GM21723 (cell line): ENCODE measurements around the gene RAD51B.
"Not testable (repeated sequence)": the region's sequence is repeated elsewhere in the genome, so short reads cannot be mapped to it uniquely, and the experiment has no call there.

ENCODE experiments used
- ATAC-seq: cut with Tn5 transposase; IDR thresholded peaks from one replicate; pipeline ENCODE4 v1.9.1; 2021; ENCODE audit warnings: mild to moderate bottlenecking, moderate library complexity; ENCODE audit not compliant: unreplicated experiment

The RAD51B gene

DNA sequence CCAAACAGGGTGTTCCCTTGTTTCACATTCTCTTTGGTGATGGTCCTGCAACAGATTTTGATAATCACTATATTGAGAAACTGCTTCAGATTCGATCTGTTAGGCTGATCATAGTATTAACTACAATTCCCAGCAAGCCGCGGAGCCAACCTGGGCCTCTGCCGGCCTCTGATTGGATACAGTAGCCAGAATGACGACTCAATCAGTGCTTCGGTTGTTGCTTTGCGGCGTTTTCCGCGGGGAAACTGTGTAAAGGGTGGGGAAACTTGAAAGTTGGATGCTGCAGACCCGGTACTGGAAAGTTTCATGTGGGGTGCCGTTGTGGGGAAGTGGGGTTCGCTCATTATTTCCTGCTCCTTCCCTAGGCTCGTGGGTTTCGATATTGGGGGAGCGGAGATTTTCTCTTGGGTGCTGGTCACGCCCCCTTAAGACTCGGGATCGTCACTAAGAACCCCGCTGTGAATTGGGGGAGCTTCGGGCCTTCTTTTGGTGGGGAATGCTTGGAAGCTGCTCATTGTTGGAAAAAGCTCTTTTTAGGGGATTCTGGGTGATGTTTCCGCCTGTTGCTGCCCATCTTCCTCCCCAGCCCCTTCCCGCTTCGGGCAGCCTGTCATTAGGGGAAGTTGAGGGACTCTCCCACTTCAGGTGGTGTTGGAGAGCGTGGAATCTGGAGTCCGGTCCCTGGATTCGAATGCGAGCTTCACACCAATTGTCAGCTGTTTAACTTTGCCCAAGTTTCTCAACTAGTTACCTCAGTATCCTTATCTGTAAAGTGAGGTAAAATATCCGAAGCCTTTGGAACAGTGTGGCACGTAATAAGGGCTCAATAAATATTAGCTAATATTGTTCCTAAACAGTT lies at the start of gene RAD51B:
RAD51B (plus strand) TSS at position 217 of the 859 bp plus-strand sequence.
- ATAC-seq: peak; percentile 59

DNA sequence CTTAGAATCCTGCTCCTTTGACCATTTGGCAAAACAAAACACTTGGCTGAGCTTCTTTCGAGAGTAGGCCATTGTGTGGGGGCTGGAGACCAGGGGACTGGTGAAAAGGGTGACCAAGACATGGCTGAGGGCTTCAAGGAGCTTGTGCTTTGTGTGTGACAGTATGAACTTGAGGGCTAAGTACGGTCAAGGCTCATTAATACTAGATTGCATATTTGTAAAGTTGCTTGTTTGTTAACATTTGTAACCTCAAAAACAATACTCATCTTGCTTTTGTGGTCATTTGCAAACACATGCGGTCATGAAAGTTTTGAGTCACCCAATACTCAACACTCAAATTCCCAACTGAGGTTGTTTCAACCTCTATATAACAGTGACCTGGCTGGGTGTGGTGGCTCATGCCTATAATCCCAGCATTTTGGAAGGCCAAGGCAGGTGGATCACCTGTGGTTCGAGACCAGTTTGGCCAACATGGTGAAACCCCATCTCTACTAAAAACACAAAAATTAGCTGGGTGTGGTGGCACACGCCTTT lies 45.7 kb upstream of the RAD51B start:
- ATAC-seq: no peak

DNA sequence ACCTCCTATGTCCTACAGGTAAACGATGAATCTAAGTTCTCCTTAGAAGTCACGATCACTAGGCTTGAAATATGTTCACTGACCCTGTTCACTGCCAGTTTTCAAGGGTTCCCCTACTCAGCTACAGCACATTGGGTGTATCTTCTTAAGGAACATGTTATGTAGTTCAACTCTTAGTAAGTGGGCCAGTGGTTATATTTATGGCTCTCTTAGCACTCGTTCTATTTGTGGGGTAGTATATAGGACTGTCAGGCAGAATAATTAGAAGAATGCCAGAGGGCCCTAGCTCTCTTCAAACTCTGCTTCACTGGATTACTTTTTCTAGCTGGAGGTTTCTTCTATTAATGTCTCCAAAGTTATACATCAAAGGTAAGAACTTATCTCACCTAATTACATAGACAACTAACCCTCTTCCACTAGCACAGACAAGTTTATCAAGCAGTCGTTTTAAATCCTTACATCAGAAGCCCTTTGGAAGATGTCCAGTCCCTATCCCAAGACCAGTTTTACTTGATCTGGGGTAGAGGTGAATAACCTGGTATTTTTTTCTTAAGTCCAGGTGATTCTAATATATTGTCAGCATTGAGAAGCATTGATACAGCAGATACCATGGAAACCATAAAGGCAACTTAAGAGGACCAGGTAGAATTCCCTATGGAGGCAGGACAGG lies 42.8 kb upstream of the RAD51B start:
- no peak for ATAC-seq

DNA sequence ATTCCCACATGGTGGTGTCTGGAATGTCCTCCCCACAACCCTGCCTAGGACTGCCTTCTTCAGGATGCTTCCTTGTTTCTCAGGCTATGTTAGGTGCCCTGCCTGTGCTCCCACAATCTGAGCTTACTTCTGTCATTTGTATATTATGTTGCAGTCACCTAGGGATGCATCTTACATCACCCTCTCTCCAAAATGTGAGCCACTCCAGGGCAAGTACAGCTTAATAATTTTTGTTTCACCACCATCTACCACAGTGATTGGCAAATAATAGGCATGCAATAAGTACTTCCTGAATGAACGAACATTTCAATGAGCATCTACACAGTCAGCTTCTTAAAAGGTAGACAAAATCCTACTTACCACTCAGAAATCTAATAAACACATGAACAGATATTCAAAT lies 40.8 kb upstream of the RAD51B start:
- ATAC-seq: no peak

DNA sequence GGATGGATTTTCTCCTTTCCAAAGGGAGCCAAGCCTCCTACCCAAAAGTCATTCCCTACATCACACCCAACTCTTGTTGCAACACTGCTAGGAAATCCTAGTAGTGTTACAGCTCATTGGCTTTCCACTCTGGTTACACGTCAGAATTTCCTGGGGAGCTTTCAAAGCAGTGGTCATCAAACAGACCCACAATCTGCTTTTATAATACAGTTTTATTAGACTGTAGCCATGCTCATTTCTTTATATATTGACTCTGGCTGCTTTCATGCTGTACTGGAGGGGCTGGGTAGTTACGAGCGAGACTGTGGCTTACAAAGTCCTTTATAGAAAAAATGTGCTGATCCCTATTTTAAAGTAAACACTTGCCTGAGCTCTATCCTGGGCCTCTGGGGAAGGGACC lies 37.5 kb upstream of the RAD51B start:
- no peak for ATAC-seq

DNA sequence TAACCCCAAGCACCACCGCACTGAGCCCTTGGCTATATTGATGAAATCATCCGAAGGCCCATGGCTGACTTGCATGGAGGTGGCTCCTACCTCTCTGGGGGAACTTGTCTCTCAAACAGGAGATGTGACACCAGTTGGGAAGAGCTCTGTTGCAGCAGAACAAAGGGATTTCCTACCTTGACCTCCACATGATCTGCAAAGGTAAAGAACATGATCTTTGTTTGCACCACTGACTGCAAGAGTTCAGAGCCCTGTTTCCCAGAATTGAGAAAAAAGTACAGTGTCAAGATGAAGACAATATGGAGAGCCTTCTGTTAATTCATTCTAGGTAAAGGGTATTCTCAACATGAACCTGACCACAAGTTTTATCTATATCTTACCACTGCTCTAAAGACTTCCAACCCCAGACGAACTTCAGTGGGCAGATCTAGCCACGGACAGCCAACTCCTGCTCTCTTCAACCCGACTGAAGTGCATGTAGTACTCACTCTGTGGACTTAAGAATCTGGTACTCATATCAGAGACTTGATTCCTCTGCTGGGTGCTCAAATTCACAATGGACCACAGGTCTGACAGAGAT lies 35.2 kb upstream of the RAD51B start:
- ATAC-seq: no peak

DNA sequence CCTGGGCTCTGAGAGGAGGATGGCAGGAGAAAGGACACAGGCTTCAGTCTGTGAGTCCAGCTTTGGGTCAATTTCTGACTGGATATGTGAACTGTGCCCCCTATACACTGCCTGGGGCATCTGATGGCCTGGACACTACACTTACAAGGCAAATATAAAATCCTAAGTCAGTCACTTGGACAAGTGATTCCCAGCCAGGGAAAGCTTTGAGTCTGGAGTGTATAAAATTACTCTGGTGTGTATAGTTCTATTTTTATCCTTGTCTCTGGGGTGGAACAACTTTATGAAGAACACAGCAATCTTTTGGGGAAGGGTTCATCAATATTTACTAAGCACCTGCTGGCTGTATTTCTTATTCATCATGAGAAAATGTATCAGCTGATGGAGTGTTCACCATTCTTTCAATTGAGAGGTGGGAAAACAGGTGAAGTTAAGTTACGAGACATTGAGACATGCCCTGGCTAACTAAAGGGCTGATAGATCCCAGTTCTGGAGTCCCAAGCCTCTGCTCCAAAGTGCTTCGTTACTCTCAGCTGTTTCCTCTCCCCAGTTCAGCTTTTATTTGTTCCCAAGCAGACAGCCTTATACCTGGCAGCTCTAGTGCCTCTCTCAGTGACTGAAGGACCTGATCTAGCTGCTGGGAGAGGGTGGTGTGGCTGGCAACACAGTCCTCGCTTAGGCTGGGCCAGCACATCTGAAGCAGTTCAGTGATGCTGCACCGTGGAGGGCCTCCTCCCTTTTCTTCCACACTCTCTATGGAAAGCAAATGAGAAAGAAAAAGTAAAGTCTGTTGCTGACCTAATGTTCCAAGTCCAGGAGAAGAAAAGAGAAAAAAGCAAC lies 34.1 kb upstream of the RAD51B start:
- ATAC-seq: no peak

DNA sequence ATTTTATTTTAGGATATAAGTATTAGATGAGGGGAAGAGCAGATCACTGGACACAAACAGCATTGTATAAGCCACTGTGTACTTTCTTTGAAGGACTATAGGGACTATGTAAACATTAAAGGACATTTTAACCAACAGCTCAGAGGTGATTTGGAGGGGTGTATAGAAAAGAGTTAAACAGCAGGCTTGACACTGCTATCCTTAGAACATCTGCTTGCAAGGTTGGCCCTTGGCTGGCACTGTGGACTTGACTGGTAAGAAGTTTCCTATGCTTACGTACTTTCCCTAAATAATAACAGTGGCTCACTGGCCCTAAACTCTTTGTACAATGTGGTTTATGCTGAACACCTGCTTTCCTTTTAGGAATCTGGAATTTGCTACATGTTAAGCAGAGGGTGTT lies 31.9 kb upstream of the RAD51B start:
- no peak for ATAC-seq

DNA sequence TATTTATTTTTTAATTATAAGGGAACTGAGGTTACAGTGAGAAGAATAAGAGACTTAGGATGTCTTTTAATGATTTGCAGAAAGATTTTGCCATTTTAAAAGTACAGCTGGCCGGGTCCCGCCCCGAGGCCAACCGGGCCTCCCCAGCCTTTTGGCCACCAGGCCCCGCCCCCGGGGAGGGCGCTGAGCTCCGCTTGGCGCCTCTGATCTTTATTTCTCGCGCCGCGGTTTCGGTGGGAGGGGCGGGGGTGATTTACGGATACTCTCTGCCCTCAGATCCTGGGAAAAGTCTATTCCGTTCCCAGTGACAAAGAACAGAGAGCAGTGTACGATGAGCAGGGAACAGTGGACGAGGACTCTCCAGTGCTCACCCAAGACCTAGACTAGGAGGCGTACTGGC lies 20.8 kb upstream of the RAD51B start:
- no peak for ATAC-seq

DNA sequence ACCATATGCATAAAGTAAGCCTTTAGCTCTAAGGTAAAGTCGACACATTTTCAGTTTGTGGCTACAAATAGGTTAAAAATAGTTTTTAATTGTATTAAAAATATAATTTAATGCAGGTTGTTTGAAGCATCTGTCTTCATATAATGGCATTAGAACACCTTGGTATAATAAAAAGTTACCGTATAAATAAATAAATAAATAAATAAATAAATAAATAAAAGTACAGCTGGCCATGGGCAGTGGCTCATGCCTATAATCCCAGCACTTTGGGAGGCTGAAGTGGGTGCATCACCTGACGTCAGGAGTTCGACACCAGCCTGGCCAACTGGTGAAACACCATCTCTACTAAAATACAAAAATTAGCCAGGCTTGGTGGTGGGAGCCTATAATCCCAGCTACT lies 18.8 kb upstream of the RAD51B start:
- ATAC-seq: no peak

DNA sequence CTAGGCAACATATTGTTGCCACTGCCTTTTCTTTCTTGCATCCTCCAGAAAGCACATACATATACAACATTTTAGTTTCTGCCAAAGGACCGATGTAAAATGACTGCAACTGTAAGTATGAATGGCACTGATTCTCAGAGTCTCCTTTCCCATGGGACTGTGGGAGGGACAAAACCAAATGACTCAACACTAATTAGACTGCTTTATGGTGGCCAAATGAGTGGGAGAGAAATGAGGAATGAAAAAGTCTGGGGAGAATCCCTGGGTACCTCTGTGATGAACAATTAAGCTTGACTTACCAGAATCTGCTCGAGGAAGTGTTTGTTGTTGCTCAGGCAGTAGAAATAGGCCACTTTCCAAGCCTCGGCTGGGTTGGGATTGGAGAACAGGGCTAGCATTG lies 13.3 kb upstream of the RAD51B start:
- ATAC-seq: no peak

DNA sequence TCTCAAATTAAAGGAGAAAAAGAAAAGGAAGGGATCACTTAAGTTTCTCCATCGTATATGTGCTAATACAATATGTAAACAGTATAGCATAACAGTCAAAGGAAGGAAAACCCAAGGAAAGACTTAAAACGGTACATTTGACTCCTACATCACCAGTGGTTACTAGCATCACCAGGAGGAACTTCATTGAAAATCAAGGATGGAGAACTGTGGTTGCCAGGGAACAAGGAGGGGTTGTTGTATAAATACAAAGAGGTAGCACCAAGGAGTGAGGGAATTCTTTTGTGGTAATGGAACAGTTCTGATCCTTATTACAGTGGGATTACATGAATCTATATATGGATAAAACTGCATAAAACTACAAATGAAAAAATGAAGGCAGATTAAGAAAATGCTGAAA lies 4.8 kb upstream of the RAD51B start:
- ATAC-seq: no peak

DNA sequence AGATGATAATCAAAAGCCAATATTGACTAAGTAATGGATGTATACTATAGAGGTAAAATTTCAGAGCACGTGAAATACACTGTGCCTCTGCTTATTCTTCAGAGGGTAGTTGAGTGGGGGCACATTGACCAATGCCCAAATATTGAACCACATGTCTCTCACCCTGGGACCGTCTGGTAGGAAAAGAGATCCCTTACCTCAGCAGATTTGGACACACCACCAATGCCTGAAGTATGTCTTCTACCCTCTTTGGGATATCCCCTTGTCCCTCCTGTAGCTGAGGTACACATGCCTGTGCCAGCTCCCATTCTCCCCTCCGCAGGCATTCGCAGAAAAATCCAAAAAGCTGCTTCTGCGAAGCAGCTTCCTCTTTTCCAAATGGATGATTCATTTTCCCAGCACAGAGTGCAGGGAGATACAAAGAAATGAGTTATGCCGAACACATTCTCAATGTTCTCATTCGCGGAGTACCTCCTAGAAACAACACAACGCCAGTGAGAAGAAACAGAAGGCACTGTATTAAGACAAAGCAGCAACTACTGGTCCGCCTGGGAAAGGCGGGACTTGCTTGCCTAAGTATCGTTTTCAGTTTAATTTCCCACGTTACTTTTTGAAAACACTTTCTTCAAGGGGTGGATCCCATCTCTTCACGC lies 3.9 kb upstream of the RAD51B start:
- ATAC-seq: no peak

DNA sequence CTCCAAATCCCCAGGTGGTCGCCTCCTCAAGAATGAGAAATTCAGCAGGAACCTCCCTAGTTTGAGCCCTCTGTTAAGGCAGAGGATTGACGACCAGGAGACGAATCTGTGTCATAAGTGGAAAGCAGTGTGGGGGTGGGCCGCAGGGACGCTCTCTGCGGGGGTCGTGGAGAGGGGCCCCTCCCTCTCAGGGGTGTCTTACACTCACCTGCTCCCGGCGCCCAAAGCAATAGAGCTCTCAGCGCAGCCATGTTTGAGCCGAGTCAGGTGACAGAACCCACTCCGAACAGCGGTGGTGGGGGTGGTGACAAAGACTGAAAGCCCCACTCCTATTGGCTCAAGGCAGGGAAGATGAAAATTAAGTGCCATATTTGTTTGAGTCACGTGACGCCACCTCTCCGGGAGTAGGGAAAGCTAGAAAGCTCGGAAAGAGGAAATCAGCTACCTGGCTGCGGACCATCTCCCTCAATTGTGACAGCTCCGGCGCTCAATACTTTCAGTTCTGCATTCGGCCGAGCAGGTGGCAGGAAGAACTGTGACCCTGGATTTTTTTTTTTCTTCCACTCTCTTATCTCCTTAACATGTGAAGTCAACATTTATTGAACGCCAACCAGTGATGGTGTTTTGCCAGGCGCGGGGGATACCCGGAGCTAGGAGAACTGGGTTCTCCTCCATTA lies 3.1 kb upstream of the RAD51B start, which contains the start of gene ZFYVE26:
ZFYVE26 (minus strand) TSS at position 265 of the 677 bp plus-strand sequence. CDS start 627 bp downstream, outside the sequence.
- ATAC-seq: peak; percentile 86

DNA sequence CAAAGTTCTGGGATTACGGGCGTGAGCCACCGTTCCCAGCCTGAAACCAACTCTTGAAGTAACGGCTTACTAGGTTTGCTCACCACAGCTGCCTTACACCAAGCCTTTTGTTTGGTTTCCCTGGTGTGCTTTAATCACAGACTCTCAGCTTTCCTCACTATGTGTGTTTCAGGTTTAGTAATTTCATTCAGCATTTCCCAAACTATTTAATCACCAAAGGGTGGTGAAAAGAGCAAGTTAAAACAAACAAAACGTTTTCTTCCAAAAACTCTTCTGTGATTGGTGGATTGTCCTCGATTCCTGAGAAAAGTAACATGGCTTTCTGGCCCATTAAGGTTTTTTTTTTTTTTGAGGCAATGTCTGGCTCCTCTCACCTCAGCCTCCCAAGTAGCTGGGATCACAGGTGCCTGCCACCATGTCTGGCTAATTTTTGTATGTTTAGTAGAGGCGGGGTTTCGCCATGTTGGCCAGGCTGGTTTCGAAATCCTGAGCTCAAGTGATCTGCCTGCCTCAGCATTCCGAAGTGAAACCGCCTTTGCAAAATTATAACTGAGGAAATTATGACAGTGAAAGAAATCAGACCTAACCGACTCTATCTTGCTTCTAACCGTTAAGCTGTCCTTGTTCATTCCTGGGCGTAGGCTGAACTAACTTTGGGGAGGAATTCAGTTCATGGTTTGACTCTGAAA lies 1.7 kb upstream of the RAD51B start:
- ATAC-seq: no peak

DNA sequence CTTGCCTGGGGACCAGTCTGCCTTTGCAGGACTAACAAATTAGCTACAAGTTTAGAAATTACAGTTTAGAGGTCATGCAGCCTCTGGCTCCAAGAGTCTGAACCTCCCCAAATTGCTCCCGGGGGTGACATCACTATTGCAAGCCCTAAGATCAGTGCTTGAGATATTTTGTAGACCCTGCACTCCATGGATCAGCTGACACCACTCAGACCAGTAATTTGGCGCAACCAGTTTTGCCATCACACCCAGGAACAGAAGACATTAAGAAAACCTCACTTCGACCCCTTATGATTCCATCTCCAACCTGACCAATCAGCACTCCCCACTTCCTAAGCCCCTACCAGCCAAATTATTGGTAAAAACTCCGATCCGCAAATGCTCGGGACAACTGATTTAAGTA lies 1.1 kb upstream of the RAD51B start:
- ATAC-seq: not testable (repeated sequence)

DNA sequence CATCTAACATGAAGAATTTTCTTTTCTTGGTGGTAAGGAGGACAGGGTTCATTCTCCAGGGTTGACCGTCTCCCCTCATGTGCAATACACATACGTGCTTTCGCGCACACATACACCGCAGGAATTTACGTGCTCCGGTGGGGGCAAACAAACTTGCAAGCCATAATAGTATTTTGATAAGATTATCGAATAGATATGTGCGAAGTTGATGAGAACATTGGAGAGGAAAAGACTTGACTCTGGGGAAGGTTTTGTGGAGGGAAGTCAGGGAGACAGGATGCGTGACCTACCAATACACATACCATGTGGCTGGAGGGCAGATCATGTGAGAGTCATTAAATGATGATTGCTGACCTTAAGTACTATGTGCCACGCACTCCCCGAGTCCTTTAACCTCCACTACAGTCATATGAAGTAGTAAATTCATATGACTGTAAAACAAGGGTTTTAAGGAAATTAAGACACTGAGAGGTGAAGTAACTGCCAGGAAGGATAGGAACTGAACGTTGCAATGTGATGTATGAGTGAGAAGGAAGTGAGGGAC lies 921 bp downstream of the RAD51B start:
- ATAC-seq: no peak

DNA sequence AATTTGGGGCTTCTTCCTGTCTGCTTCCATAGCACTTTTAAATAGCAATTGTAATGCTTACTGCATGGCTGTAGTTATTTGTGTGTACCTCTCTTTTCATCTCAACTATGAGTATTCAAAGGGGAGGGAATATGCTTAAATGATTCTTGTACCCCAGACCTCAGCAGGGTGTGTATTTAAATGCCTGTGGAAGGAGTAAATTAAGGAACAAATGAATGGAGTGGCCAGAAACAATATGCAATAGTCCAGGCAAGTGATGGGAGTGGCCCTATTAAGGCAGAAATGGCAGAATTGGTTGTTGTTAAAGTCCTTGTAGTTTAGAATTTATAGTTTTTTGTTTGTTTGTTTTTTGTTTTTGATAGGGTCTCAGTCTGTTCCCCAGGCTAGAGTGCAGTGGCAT lies 1.5 kb downstream of the RAD51B start:
- ATAC-seq: no peak

DNA sequence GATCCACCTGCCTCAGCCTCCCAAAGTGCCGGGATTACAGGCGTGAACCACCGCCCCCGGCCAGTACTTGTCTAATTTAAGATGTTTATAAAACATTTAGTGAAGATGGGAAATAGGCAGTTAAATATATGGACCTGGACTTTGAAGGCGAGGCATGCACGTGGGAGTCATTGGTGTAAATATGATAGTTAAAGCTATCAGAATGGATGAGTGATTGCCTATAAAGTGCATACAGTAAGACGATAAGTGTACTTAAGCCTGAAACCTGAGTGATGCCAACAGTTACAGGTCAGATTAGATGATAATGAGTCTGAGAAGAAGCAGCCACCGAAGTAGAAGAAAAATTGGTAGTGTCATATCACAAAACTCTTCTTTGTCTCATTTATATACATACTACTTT lies 11.5 kb downstream of the RAD51B start:
- no peak for ATAC-seq
